GM19397 (cell line): ENCODE measurements around the gene PHGDH.
"Not testable (repeated sequence)": the region's sequence is repeated elsewhere in the genome, so short reads cannot be mapped to it uniquely, and the experiment has no call there.

ENCODE experiments used
- ATAC-seq: cut with Tn5 transposase; IDR thresholded peaks from one replicate; pipeline ENCODE4 v1.9.1; 2021; ENCODE audit warnings: mild to moderate bottlenecking, moderate library complexity; ENCODE audit not compliant: unreplicated experiment

The PHGDH gene

DNA sequence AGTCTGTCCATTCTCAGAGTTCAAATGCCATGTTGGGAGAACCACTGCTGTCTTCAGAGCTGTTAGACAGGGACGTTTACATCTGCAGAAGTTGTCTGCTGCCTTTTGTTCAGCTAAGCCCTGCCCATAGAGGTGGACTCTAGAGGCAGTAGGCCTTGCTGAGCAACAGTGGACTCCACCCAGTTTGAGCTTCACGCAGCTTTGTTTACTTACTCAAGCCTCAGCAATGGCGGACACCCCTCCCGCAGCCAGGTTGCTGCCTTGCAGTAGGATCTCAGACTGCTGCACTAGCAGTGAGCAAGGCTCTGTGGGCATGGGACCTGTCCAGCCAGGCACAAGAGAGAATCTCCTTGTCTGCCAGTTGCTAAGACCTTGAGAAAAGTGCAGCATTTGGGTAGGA lies 14.9 kb upstream of the PHGDH start:
- not testable (repeated sequence) for ATAC-seq

DNA sequence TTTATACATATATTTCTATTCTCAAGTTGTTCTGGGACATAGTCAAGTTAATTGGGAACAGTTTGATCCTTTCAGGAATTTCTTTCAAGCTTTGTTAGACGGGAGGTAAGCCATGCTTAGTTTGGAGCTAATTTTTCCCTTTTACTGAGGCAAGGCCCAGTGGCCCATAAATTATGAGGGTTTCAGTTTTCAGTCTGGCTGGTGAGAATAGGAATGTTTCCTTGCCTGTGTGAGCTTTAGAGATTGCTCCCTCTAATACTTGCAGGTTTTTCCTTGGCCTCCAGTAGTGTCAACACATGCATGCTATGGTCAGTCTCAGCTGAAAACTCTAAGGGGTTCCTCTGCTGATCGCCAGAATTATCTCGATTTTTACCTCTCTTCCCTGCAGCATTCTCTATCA lies 14.1 kb upstream of the PHGDH start:
- ATAC-seq: no peak

GRCh38 chr1:119700326-119700725 lies 11.4 kb upstream of the PHGDH start:
- no peak for ATAC-seq

DNA sequence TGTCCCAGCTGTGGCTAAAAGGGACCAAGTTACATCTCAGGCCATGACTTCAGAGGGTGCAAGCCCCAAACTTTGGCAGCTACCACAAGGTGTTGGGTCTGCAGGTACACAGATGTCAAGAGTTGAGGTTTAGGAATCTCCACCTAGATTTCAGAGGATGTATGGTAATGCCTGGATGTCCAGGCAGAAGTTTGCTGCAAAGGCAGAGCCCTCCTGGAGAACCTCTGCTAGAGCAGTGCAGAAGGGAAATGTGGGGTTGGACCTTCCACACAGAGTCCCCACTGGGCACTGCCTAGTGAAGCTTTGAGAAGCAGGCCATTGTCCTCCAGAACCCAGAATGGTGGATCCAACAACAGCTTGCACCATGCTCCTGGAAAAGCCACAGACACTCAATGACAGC lies 10.1 kb upstream of the PHGDH start:
- ATAC-seq: no peak

DNA sequence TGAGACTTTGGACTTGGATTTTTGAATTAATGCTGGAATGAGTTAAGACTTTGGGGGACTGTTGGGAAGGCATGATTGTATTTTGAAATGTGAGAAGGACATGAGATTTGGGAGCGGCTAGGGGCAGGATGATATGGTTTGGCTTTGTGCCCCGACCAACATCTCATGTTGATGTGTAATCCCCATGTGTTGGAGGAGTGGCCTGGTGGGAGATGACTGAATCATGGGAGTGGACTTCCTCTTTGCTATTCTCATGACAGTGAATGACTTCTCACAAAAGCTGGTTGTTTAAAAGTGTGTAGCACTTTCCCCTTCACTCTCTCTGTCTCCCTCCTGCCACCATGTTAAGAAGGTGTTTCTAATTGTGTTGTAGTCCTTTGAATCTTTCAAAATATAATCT lies 9.3 kb upstream of the PHGDH start:
- no peak for ATAC-seq

GRCh38 chr1:119703666-119704450 lies 7.9 kb upstream of the PHGDH start:
- ATAC-seq: no peak

DNA sequence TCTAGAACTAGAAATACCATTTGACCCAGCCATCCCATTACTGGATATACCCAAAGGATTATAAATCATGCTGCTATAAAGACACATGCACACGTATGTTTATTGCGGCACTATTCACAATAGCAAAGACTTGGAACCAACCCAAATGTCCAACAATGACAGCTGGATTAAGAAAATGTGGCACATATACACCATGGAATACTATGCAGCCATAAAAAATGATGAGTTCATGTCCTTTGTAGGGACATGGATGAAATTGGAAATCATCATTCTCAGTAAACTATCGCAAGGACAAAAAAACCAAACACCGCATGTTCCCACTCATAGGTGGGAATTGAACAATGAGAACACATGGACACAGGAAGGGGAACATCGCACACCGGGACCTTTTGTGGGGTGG lies 5.1 kb upstream of the PHGDH start:
- ATAC-seq: not testable (repeated sequence)

DNA sequence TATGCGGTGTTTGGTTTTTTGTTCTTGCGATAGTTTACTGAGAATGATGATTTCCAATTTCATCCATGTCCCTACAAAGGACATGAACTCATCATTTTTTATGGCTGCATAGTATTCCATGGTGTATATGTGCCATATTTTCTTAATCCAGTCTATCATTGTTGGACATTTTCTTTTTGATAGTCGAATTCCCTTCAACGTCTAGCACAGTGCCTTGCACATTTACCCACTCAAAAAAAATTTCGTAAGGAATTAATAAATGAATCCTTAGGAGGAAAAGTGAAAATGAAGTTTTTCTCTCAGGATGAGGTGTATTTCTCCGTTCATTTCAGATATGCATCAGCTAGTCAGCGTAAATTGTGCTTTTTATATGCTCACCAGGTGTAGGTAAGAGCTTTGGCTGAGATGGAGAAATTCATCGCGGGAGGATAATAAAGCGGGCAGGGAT lies 354 bp upstream of the PHGDH start:
- not testable (repeated sequence) for ATAC-seq

- ATAC-seq: peak; percentile 43
Observed at GRCh38 chr1:119712342-119713038, 756 bp downstream of the PHGDH start.

GRCh38 chr1:119713039-119713748 lies 1.5 kb downstream of the PHGDH start:
- no peak for ATAC-seq

DNA sequence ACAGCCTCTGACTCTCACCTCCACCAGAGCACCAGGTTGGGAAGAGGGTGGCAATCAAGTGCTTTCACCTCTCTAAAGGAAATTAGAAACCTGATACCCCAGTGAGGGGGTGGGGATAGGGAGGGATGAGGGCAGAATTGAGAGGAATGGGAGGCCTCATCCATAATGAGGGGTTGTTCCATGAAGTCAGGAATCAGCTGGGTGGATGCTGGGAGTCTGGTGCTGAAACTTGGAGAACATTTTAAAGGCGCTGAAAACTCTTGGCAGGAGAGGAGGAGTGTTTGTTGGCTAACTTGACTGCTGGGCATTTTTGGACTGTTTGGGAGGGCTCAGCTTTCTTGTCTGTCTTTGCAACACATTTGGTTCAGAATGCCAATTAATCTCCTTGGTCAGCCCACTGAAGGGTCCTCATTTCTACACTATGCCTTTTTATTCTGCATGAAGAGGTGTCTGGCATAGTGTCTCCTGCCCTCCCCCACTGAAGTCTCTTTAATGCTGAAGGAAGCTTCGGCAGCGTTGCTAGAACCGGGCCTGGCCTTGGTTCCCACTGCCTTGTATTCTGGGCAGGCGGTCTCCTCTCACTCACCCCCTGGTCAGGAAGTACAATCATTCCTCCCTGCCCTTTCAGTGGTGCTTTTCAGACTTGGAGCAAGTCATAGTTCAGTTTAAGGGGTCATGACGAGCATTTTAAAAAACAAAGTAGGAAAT lies 2.2 kb downstream of the PHGDH start:
- no peak for ATAC-seq

GRCh38 chr1:119714583-119714982 lies 2.8 kb downstream of the PHGDH start:
- no peak for ATAC-seq

GRCh38 chr1:119715542-119715941 lies 3.8 kb downstream of the PHGDH start:
- ATAC-seq: no peak

DNA sequence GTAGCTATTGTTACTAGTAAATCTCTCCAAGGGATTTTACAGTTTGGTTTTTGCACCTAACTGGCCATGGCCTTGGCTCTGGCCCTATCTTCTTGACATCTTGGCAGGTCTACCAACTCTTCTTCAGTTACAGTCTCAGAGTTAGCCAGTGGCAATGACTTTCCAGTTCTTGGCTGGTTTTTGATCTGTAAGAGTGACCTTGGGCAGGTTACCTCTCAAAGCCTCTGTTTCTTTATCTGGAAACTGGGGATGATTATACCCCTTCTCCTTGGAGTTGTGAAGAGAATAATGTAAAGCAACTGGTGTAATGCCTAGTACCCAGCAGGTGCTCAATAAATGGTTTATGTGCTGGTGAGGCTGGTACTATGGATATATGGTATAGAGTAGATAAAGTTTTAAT lies 6.7 kb downstream of the PHGDH start:
- ATAC-seq: no peak

DNA sequence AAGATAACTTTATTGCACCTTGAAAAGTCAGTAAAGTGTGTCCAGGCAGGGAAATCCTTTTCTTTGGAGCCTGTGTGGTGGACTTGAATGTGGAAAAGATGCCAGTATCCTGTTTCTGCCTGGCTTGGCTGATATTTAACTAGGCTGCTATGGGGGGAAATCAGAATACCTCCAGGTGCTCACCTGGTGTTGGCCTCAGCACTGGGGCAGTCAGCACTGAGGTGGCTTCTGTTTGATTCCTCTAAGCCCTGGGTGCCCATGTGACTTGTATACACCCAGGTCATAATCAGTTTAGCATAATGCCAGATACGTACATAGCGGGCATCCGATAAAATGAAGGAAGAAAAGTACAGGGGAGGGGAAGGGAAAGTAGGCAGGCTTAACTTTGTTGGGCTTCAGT lies 7.2 kb downstream of the PHGDH start:
- ATAC-seq: no peak

DNA sequence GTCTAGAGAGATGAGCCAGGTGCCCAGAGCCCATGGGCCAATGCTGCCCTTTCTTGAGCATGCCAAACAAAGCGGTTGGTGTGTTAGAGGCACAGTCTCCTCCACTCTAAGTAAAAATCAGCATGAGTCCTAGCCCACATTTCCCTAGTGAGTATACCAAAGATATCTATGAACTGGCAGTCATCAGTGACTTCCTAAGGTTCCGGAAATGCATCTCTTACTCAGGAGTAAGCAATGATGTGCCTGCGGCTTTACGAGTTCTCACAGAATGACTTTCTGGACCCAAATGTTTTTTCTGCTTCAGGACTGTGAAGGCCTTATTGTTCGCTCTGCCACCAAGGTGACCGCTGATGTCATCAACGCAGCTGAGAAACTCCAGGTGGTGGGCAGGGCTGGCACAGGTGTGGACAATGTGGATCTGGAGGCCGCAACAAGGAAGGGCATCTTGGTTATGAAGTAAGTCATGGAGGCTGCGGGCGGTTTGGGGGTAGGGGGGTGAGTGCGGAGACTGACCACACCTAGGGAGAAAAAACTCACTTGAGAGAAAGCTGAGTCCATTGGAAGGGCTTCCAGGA lies 9.2 kb downstream of the PHGDH start:
- ATAC-seq: no peak

DNA sequence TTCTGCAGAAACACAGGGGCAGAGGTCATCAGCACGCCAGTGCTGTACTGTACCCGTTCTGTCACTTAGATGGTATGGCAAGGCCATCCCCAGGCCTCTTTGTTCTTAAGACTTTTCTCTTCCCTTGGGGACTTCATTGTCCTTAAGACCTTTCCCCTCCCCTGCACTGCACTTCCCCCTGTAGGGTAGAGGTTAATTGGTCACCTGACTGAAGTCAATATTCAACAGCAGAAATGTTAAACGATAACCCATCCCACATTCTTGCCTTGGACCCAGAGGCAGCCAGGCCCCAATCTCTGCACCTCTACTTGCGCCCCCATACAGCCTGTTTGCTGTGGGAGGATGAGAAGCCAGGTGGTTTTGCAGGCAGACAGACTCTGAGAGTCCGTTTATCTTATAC lies 10.2 kb downstream of the PHGDH start:
- no peak for ATAC-seq

- no peak for ATAC-seq
Observed at GRCh38 chr1:119724611-119725218, 13.0 kb downstream of the PHGDH start.

GRCh38 chr1:119725626-119726025 lies 13.9 kb downstream of the PHGDH start:
- ATAC-seq: no peak

DNA sequence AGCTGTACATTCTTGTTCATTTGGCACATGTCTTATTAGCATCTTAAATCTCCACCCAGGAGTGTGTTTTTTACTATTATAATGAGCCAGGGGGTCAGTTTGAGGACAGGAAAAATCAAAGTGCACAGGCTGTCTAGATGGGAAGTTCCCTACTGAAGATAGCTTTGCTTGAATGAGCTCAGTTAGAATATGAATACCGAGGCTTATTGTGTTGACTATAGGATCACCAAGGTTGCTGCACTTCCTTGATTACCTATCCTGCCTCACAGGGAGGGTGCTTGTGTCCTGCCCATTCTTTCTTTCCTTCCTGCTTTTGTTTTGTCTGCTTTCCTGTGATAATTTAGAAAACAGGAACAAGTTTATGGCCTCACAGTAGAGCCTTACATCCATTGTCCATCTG lies 16.3 kb downstream of the PHGDH start:
- no peak for ATAC-seq
